Lung (tissue), 12 donors: ENCODE data around the gene OR5D13. TPM values are rescaled to one million over a fixed set of nuclear protein-coding genes. Genes with fewer than 3 reads are reported as not detected.

Source experiments
- ATAC-seq: fragments of 200-7000 bp; cut with Tn5 transposase; one replicate; pipeline ENCODE4 v1.9.1; 2020; ENCODE audit warnings: moderate number of reproducible peaks; ENCODE audit not compliant: insufficient read depth, low FRiP score
- DNase-seq, 3 donors: peaks; one replicate each; pipeline ENCODE4 v3.0.0-alpha.2; 2013 to 2017
- H3K27ac ChIP-seq, 2 donors: one replicate each; pipeline ENCODE4 v1.5.1; 2013; ENCODE audit warnings: mild to moderate bottlenecking in 2 of 2, moderate library complexity in 2 of 2, control low read depth in 1 of 2, inconsistent platforms in 1 of 2, low read depth in 1 of 2, low read length in 1 of 2
- H3K27me3 ChIP-seq, 3 donors: one replicate each; pipeline ENCODE4 v1.5.1; 2013; ENCODE audit warnings: low read length in 2 of 3; ENCODE audit not compliant: control insufficient read depth in 3 of 3, insufficient read depth in 3 of 3
- H3K36me3 ChIP-seq, 4 donors: one replicate each; pipeline ENCODE4 v1.5.1; 2013; ENCODE audit warnings: low read length in 4 of 4, mild to moderate bottlenecking in 1 of 4, moderate library complexity in 1 of 4; ENCODE audit not compliant: control insufficient read depth in 4 of 4, insufficient read depth in 4 of 4
- H3K4me1 ChIP-seq, 5 donors: one replicate each; pipeline ENCODE4 v1.5.1; 2013; ENCODE audit warnings: low read length in 5 of 5, mild to moderate bottlenecking in 2 of 5, moderate library complexity in 1 of 5; ENCODE audit not compliant: control insufficient read depth in 5 of 5, insufficient read depth in 5 of 5
- H3K4me3 ChIP-seq: one replicate; pipeline ENCODE4 v1.5.1; 2013; ENCODE audit warnings: mild to moderate bottlenecking, control low read depth, moderate library complexity
- H3K9ac ChIP-seq, 2 donors: one replicate each; pipeline ENCODE4 v1.5.1; 2013; ENCODE audit warnings: low read length in 2 of 2, control low read depth in 1 of 2; ENCODE audit not compliant: insufficient read depth in 1 of 2
- H3K9me3 ChIP-seq, 4 donors: one replicate each; pipeline ENCODE4 v1.5.1; 2013; ENCODE audit warnings: low read length in 3 of 4, mild to moderate bottlenecking in 1 of 4, moderate library complexity in 1 of 4; ENCODE audit not compliant: control insufficient read depth in 4 of 4, insufficient read depth in 3 of 4
- WGBS, 2 donors: extraction: QIAGEN DNeasy Blood & Tissue Kit; methylation state at CpG; one replicate each; pipeline ENCODE4 v1.1.7; 2013; 5-methylcytosine and 5-hydroxymethylcytosine counted together
- polyA plus RNA-seq, 2 donors: library from polyadenylated mRNA; stranded (reverse); fragments of 200-250 nt; gene quantifications; one replicate each; pipeline ENCODE4 v1.2.1, GENCODE V29; 2013
- total RNA-seq, 2 donors: library from RNA; depleted of rRNA in 1 of 2; stranded (reverse); fragments of >200 nt in 1 of 2; gene quantifications; one replicate each; pipeline ENCODE4 v1.2.1, GENCODE V29; 2014 to 2021
- TF ChIP-seq, protein P1 (sequence below): IDR thresholded peaks from 2 replicates; pipeline ENCODE4 v1.5.1; 2012; ENCODE audit warnings: mild to moderate bottlenecking; ENCODE audit errors: control extremely low read depth, extremely low read depth
- donor health status: control.
- donor health status: control.
- donor health status: Bipolar disorder and iron deficiency.
- donor health status: healthy.
- donor health status: DM: yes; HTN: yes; CAD: no.

OR5D13 gene
- total and polyA plus RNA-seq, 4 donors, result not detected

DNA sequence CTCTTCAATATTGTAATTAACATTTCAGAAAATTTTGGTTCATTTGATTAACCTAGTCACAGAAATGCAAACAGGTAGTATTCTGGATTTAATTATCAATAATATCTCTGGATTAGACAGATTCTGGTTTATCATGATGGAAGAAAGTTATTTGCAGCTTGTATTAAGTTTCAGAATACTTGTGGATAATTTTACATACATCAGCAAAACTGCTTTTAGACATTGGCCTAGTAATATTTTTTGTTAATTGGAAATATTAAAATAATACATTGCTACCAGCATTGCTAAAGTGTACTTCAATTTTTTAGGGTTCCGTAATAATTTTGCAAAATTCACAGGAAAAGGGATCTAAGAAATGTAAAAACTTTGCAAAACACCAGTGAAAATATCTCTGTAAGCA, 18.4 kb downstream of the OR5D13 start:
- Histone ChIP-seq H3K4me1 (no peaks in the 10 kb centered on the region), H3K9ac (no peak overlapping the region), H3K27me3 (no peaks in the 10 kb centered on the region), H3K27ac (no peak overlapping the region), H3K4me3 (no peak overlapping the region), H3K9me3 (peaks cover 0 to 17% (median 1%) of the 10 kb centered on the region in 4 donors), H3K36me3 (no peaks in the 10 kb centered on the region)
- no peak for ATAC-seq
- TF ChIP-seq, protein P1, sequence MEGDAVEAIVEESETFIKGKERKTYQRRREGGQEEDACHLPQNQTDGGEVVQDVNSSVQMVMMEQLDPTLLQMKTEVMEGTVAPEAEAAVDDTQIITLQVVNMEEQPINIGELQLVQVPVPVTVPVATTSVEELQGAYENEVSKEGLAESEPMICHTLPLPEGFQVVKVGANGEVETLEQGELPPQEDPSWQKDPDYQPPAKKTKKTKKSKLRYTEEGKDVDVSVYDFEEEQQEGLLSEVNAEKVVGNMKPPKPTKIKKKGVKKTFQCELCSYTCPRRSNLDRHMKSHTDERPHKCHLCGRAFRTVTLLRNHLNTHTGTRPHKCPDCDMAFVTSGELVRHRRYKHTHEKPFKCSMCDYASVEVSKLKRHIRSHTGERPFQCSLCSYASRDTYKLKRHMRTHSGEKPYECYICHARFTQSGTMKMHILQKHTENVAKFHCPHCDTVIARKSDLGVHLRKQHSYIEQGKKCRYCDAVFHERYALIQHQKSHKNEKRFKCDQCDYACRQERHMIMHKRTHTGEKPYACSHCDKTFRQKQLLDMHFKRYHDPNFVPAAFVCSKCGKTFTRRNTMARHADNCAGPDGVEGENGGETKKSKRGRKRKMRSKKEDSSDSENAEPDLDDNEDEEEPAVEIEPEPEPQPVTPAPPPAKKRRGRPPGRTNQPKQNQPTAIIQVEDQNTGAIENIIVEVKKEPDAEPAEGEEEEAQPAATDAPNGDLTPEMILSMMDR, result no peak
- no peak for DNase-seq
- 83 to 86% methylated on average over 1 of the region's 1 CpG for WGBS, 2 donors

DNA sequence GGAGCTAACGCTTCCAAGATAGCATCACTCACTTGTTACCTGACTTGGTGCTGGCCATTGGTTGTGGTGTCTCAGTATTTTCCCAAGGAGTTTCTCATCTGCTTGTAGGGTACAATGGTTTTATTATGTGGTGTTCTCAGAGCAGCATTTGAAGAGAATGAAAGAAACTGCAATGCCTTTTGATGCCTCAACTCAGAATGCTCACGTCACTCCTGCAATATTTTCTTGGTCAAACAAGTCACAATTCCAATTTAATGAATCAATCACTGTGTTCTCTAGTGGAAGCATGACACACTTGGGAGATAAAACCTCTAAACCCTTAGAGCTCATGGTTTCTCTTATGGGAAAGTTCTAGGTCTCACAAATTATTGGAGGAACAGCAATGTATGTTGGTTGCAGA, 20.1 kb downstream of the OR5D13 start:
- DNase-seq, result no peak
- WGBS, 2 donors, result 64 to 79% methylated on average over 2 of the region's 2 CpGs
- TF ChIP-seq, protein P1, result no peak
- H3K4me1 ChIP-seq, result no peaks in the 10 kb centered on the region
- no peak for ATAC-seq
- no peak overlapping the region for H3K27ac ChIP-seq
- no peaks in the 10 kb centered on the region for H3K36me3 ChIP-seq
- no peaks in the 10 kb centered on the region for H3K27me3 ChIP-seq
- peaks cover 0 to 10% (median 1%) of the 10 kb centered on the region in 4 donors for H3K9me3 ChIP-seq
- no peak overlapping the region for H3K4me3 ChIP-seq
- no peak overlapping the region for H3K9ac ChIP-seq

DNA sequence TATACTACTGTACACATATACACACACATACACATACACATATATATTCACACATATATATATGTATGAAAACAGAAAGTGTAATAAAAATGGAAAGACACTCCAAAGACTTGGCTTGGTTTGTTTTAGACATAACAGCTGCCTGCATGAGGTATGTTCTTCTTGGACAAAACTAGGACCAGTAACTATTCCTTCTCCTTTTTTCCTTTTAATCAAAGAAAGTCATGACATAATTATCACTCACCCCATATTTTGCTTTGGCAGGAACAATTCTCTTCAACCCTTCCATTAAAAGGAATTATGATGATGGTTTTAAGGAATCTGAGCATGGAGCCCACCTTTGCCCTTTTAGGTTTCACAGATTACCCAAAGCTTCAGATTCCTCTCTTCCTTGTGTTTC, 22.0 kb downstream of the OR5D13 start, which contains the start of gene OR5D14:
OR5D14 (plus strand) TSS at position 301 of the 400 bp plus-strand sequence; CDS start at position 301, 0 bp downstream.
- H3K4me1 ChIP-seq, result no peaks in the 10 kb centered on the region
- no peak within 1 kb of the TSS for H3K9ac ChIP-seq
- ATAC-seq (no peak), DNase-seq (no peak)
- no peaks in the 10 kb centered on the region for H3K36me3 ChIP-seq
- H3K27ac ChIP-seq, result no peak within 1 kb of the TSS
- TF ChIP-seq, protein P1, result no peak
- H3K9me3 ChIP-seq, result peaks cover 0 to 13% (median 1%) of the 10 kb centered on the region in 4 donors
- no peak within 1 kb of the TSS for H3K4me3 ChIP-seq
- no peaks in the 10 kb centered on the region for H3K27me3 ChIP-seq

DNA sequence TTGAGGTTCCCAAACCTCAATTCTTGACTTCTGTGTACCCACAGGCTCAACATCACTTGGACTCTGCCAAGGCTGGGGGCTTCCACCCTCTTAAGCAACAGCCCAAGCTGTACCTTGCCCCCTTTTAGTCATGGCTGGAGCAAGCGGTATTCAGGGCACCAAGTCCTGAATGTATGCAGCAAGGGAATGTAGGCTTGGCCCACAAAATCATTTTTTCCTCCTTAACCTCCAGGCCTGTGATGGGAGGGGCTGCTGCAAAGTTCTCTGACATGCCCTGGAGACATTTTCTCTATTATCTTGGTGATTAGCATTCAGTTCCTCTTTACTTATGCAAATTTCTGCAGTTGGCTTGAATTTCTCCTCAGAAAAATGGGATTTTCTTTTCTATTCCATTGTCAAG, 33.0 kb downstream of the OR5D13 start:
- no peaks in the 10 kb centered on the region for H3K27me3 ChIP-seq
- no peak overlapping the region for H3K27ac ChIP-seq
- H3K36me3 ChIP-seq, result no peaks in the 10 kb centered on the region
- WGBS, 2 donors, result 89 to 94% methylated on average over 1 of the region's 1 CpG
- H3K4me1 ChIP-seq, result no peaks in the 10 kb centered on the region
- H3K9me3 ChIP-seq, result peaks cover 0 to 20% (median 4%) of the 10 kb centered on the region in 4 donors
- no peak for ATAC-seq
- no peak for DNase-seq
- TF ChIP-seq, protein P1, result no peak
- H3K9ac ChIP-seq, result no peak overlapping the region
- no peak overlapping the region for H3K4me3 ChIP-seq
